ELR (cell line): ENCODE results near the gene WDR77.

Experiments
- DNase-seq: peaks from one replicate; pipeline ENCODE4 v3.0.0-alpha.2; 2015; ENCODE audit warnings: low read depth

WDR77 gene

GRCh38 chr1:111469539-111469938 lies 20.5 kb upstream of the WDR77 start:
- no peak for DNase-seq

- DNase-seq: no peak
Observed at GRCh38 chr1:111468717-111469100, 19.7 kb upstream of the WDR77 start.

- DNase-seq: no peak
Observed at GRCh38 chr1:111467865-111468716, 19.0 kb upstream of the WDR77 start.

- DNase-seq: no peak
Observed at GRCh38 chr1:111466480-111466879, 17.4 kb upstream of the WDR77 start.

GRCh38 chr1:111465754-111466153 lies 16.7 kb upstream of the WDR77 start:
- no peak for DNase-seq

GRCh38 chr1:111463029-111463683 lies 14.1 kb upstream of the WDR77 start:
- peak; percentile 52 for DNase-seq

- no peak for DNase-seq
Observed at GRCh38 chr1:111462370-111463028, 13.4 kb upstream of the WDR77 start.

GRCh38 chr1:111461765-111462164 lies 12.7 kb upstream of the WDR77 start:
- no peak for DNase-seq

GRCh38 chr1:111455642-111456031 lies 6.6 kb upstream of the WDR77 start:
- DNase-seq: no peak

GRCh38 chr1:111454859-111455641 lies 6.0 kb upstream of the WDR77 start:
- DNase-seq: no peak

- DNase-seq: no peak
Observed at GRCh38 chr1:111453706-111454105, 4.7 kb upstream of the WDR77 start.

- no peak for DNase-seq
Observed at GRCh38 chr1:111452581-111452980, 3.5 kb upstream of the WDR77 start.

- DNase-seq: no peak
Observed at GRCh38 chr1:111450185-111450584, 1.1 kb upstream of the WDR77 start.

- no peak for DNase-seq
Observed at GRCh38 chr1:111449703-111450017, 604 bp upstream of the WDR77 start.

- DNase-seq: peak; percentile 73
Observed at GRCh38 chr1:111448482-111448917, 556 bp downstream of the WDR77 start.

- DNase-seq: no peak
Observed at GRCh38 chr1:111446967-111447892, 1.8 kb downstream of the WDR77 start.

GRCh38 chr1:111446546-111446945 lies 2.5 kb downstream of the WDR77 start:
- DNase-seq: no peak

- no peak for DNase-seq
Observed at GRCh38 chr1:111444031-111444430, 5.0 kb downstream of the WDR77 start.

GRCh38 chr1:111442457-111442856 lies 6.6 kb downstream of the WDR77 start:
- DNase-seq: no peak

GRCh38 chr1:111441573-111442192 lies 7.4 kb downstream of the WDR77 start:
- peak; percentile 48 for DNase-seq
